DOHH2 (cell line): ENCODE measurements around the gene APOBEC3G.

Experiments
- H3F3A ChIP-seq: fragments of 200-600 bp; sonication (generic), shearing (Covaris generic); 2 replicates; pipeline ENCODE4 v1.6.0; 2016; ENCODE audit warnings: antibody characterized with exemption, mild to moderate bottlenecking; ENCODE audit not compliant: control insufficient read depth, insufficient read depth
- H3K27ac ChIP-seq: fragments of 200-600 bp; sonication (generic); 2 replicates; pipeline ENCODE4 v1.5.1; 2014; ENCODE audit warnings: low read depth, mild to moderate bottlenecking, low read length, moderate library complexity
- H3K27me3 ChIP-seq: fragments of 200-600 bp; sonication (generic); 2 replicates; pipeline ENCODE4 v1.6.1; 2014; ENCODE audit warnings: mild to moderate bottlenecking, low read length, mixed read lengths; ENCODE audit not compliant: control insufficient read depth
- H3K36me3 ChIP-seq: fragments of 200-600 bp; sonication (generic); 2 replicates; pipeline ENCODE4 v1.6.1; 2014; ENCODE audit warnings: mild to moderate bottlenecking, low read length, moderate library complexity, mixed read lengths; ENCODE audit not compliant: control insufficient read depth
- H3K4me1 ChIP-seq: fragments of 200-600 bp; sonication (generic); 2 replicates; pipeline ENCODE4 v1.6.1; 2014; ENCODE audit warnings: mild to moderate bottlenecking, low read length, mixed read lengths; ENCODE audit not compliant: control insufficient read depth
- H3K4me2 ChIP-seq: fragments of 200-600 bp; sonication (generic); 2 replicates; pipeline ENCODE4 v1.6.0; 2014; ENCODE audit warnings: mild to moderate bottlenecking, low read length, moderate library complexity
- H3K4me3 ChIP-seq: fragments of 200-600 bp; sonication (generic); 2 replicates; pipeline ENCODE4 v1.5.1; 2014; ENCODE audit warnings: mild to moderate bottlenecking, low read length, mixed read lengths
- H3K79me2 ChIP-seq: fragments of 200-600 bp; sonication (generic); 2 replicates; pipeline ENCODE4 v1.6.1; 2014; ENCODE audit warnings: mild to moderate bottlenecking, low read length, mixed read lengths; ENCODE audit not compliant: control insufficient read depth
- H3K9me2 ChIP-seq: fragments of 200-600 bp; sonication (generic); replicated peaks from 2 replicates; pipeline ENCODE4 v1.6.1; 2014; ENCODE audit warnings: mild to moderate bottlenecking, low read length, mixed read lengths; ENCODE audit not compliant: control insufficient read depth
- H3K9me3 ChIP-seq: fragments of 200-600 bp; sonication (generic); 2 replicates; pipeline ENCODE4 v1.6.1; 2014; ENCODE audit warnings: antibody characterized with exemption, low read length, mixed read lengths; ENCODE audit not compliant: control insufficient read depth, insufficient read depth
- H4K20me1 ChIP-seq: fragments of 200-600 bp; sonication (generic); 2 replicates; pipeline ENCODE4 v1.6.0; 2014; ENCODE audit warnings: low read depth, mild to moderate bottlenecking, antibody characterized with exemption, low read length, moderate library complexity; ENCODE audit not compliant: control insufficient read depth, insufficient read depth
- CTCF ChIP-seq: fragments of 200-600 bp; sonication (generic); IDR thresholded peaks from one replicate; pipeline ENCODE4 v1.5.1; 2014; ENCODE audit warnings: antibody characterized with exemption, mild to moderate bottlenecking, low read depth, low read length; ENCODE audit not compliant: poor library complexity, severe bottlenecking
- EZH2phosphoT487 ChIP-seq: fragments of 200-600 bp; sonication (generic); IDR thresholded peaks from 2 replicates; pipeline ENCODE4 v1.6.1; 2017; ENCODE audit warnings: borderline replicate concordance, mild to moderate bottlenecking, antibody characterized with exemption, low read length, moderate library complexity, mixed read lengths

Gene APOBEC3G

GRCh38 chr22:39128508-39128907 is 51.4 kb downstream of the APOBEC3G start:
- no peaks in the 10 kb centered on the region for H3K27me3 ChIP-seq
- no peak overlapping the region for H3K4me3 ChIP-seq
- H3K4me2 ChIP-seq: no peak overlapping the region
- H3K27ac ChIP-seq: no peak overlapping the region
- H3F3A ChIP-seq: no peaks in the 10 kb centered on the region
- H3K9me2 ChIP-seq: no peaks in the 10 kb centered on the region
- no peaks in the 10 kb centered on the region for H3K4me1 ChIP-seq
- TF ChIP-seq EZH2phosphoT487 (no peak), CTCF (no peak)
- no peaks in the 10 kb centered on the region for H4K20me1 ChIP-seq
- H3K9me3 ChIP-seq: no peaks in the 10 kb centered on the region
- no peaks in the 10 kb centered on the region for H3K79me2 ChIP-seq
- H3K36me3 ChIP-seq: no peaks in the 10 kb centered on the region

- Histone ChIP-seq H3K27ac (no peak overlapping the region), H3K36me3 (no peaks in the 10 kb centered on the region), H4K20me1 (no peaks in the 10 kb centered on the region), H3K9me2 (no peaks in the 10 kb centered on the region), H3K4me3 (no peak overlapping the region), H3K27me3 (no peaks in the 10 kb centered on the region), H3K4me1 (no peaks in the 10 kb centered on the region), H3K4me2 (no peak overlapping the region), H3F3A (no peaks in the 10 kb centered on the region), H3K9me3 (no peaks in the 10 kb centered on the region), H3K79me2 (no peaks in the 10 kb centered on the region)
- TF ChIP-seq EZH2phosphoT487: no peak
- no peak for TF ChIP-seq CTCF
Measured at GRCh38 chr22:39129081-39129480, 52.0 kb downstream of the APOBEC3G start.

- Histone ChIP-seq H3F3A (no peaks in the 10 kb centered on the region), H4K20me1 (no peaks in the 10 kb centered on the region), H3K4me3 (no peak overlapping the region), H3K9me2 (no peaks in the 10 kb centered on the region), H3K27ac (no peak overlapping the region), H3K9me3 (no peaks in the 10 kb centered on the region), H3K36me3 (no peaks in the 10 kb centered on the region), H3K27me3 (no peaks in the 10 kb centered on the region), H3K4me1 (no peaks in the 10 kb centered on the region), H3K4me2 (no peak overlapping the region), H3K79me2 (no peaks in the 10 kb centered on the region)
- TF ChIP-seq CTCF (no peak), EZH2phosphoT487 (no peak)
Measured at GRCh38 chr22:39129746-39130145, 52.7 kb downstream of the APOBEC3G start.

GRCh38 chr22:39130152-39130704 is 53.2 kb downstream of the APOBEC3G start:
- no peaks in the 10 kb centered on the region; the same call in 1 of the 2 replicates for H3K27me3 ChIP-seq
- no peaks in the 10 kb centered on the region for H3F3A ChIP-seq
- H3K4me1 ChIP-seq: no peaks in the 10 kb centered on the region
- H3K4me2 ChIP-seq: no peak overlapping the region
- H3K79me2 ChIP-seq: no peaks in the 10 kb centered on the region
- H3K4me3 ChIP-seq: no peak overlapping the region
- H3K9me3 ChIP-seq: no peaks in the 10 kb centered on the region
- no peaks in the 10 kb centered on the region for H3K9me2 ChIP-seq
- H3K27ac ChIP-seq: no peak overlapping the region
- H3K36me3 ChIP-seq: no peaks in the 10 kb centered on the region
- TF ChIP-seq EZH2phosphoT487 (no peak), CTCF (no peak)
- H4K20me1 ChIP-seq: no peaks in the 10 kb centered on the region
